Spleen (tissue), 11 donors: ENCODE data around the gene ATXN7L1. TPM values are rescaled to one million over a fixed set of nuclear protein-coding genes. Genes with fewer than 3 reads are reported as not detected.
"Not testable (repeated sequence)": the region's sequence is repeated elsewhere in the genome, so short reads cannot be mapped to it uniquely, and the experiment has no call there.

Experiments
- DNase-seq: peaks from one replicate; pipeline ENCODE4 v3.0.0-alpha.2; 2020
- H3K27ac ChIP-seq, 8 donors: fragments of 200-600 bp; sonication (generic) in 7 of 8; 1 replicate in 4 of 8; 2 replicates in 4 of 8; pipeline versions ENCODE4 v1.5.0 to v1.8.0; 2016 to 2021; ENCODE audit warnings: inconsistent platforms in 4 of 8, mild to moderate bottlenecking in 4 of 8, moderate library complexity in 1 of 8
- H3K27me3 ChIP-seq, 7 donors: fragments of 200-600 bp; sonication (generic) in 6 of 7; replicated peaks in 1 of 7; 1 replicate in 4 of 7; 2 replicates in 3 of 7; pipeline versions ENCODE4 v1.5.0 to v1.8.0; 2016 to 2021; ENCODE audit warnings: inconsistent platforms in 3 of 7, mild to moderate bottlenecking in 1 of 7
- H3K36me3 ChIP-seq, 6 donors: fragments of 200-600 bp; sonication (generic) in 5 of 6; 1 replicate in 4 of 6; 2 replicates in 2 of 6; pipeline versions ENCODE4 v1.5.0 to v1.8.0; 2016 to 2021; ENCODE audit warnings: inconsistent platforms in 2 of 6
- H3K4me1 ChIP-seq, 6 donors: fragments of 200-600 bp; sonication (generic) in 5 of 6; 1 replicate in 3 of 6; 2 replicates in 3 of 6; pipeline versions ENCODE4 v1.5.0 to v1.8.0; 2016 to 2021; ENCODE audit warnings: inconsistent platforms in 3 of 6
- H3K4me3 ChIP-seq, 8 donors: fragments of 200-600 bp; sonication (generic) in 7 of 8; 1 replicate in 4 of 8; 2 replicates in 4 of 8; pipeline versions ENCODE4 v1.5.0 to v1.8.0; 2016 to 2021; ENCODE audit warnings: inconsistent platforms in 4 of 8, mild to moderate bottlenecking in 4 of 8, moderate library complexity in 2 of 8
- H3K9me3 ChIP-seq, 8 donors: fragments of 200-600 bp; sonication (generic) in 7 of 8; 1 replicate in 4 of 8; 2 replicates in 4 of 8; pipeline versions ENCODE4 v1.5.0 to v1.8.0; 2016 to 2021; ENCODE audit warnings: inconsistent platforms in 4 of 8
- CTCF ChIP-seq, 11 experiments: fragments of 200-600 bp in 7 of 11; fragments of 450-650 bp in 4 of 11; sonication (generic) in 4 of 11; IDR thresholded peaks in 8 of 11; conservative IDR thresholded peaks in 3 of 11; 1 replicate in 7 of 11; 2 replicates in 4 of 11; pipeline versions ENCODE4 v1.4.0 to v1.8.0; 2016 to 2021; ENCODE audit warnings: antibody characterized with exemption in 11 of 11, inconsistent platforms in 4 of 11, mild to moderate bottlenecking in 1 of 11
- POLR2A ChIP-seq, 3 donors: fragments of 450-650 bp; IDR thresholded peaks; one replicate each; pipeline ENCODE4 v1.5.1; 2017; ENCODE audit warnings: antibody characterized with exemption in 3 of 3, mild to moderate bottlenecking in 1 of 3
- POLR2AphosphoS5 ChIP-seq, 3 donors: sonication (generic); formaldehyde crosslinking; IDR thresholded peaks; one replicate each; pipeline ENCODE4 v1.5.1; 2017; ENCODE audit warnings: antibody characterized with exemption in 3 of 3
- WGBS, 5 donors: extraction: QIAGEN DNeasy Blood & Tissue Kit in 3 of 5; methylation state at CpG; one replicate each; pipeline versions ENCODE4 v1.1.5 to v1.1.7; 2013 to 2018; 5-methylcytosine and 5-hydroxymethylcytosine counted together
- intact Hi-C: fragments of 100-400 bp; cut with DNase I; formaldehyde crosslinking; loops from one replicate; pipeline ENCODE4 v1.15.0; 2023; ENCODE audit warnings: low total_unique reads
- polyA plus RNA-seq, 3 donors: library from polyadenylated mRNA; stranded (reverse); fragments of 200-250 nt; gene quantifications; one replicate each; pipeline ENCODE4 v1.2.1, GENCODE V29; 2013
- total RNA-seq, 7 donors: library from RNA; depleted of rRNA in 3 of 7; stranded (reverse); fragments of >200 nt in 3 of 7; fragmentation: NEBNext Ultra II Directional in 4 of 7; extraction: Animal tissue kit (Norgen Biotek cat#: 25700) in 4 of 7; gene quantifications; one replicate each; pipeline versions ENCODE4 v1.1.0 to v1.2.1, GENCODE V29; 2016 to 2021
- donor health status: healthy with polysubstance abuse.
- donor health status: DM: no; HTN: no; CAD: no; lungs with moderate emphysema.
- donor health status: DM: no; HTN: no; CAD: no.
- donor health status: Bipolar disorder and iron deficiency.
- donor health status: healthy.
- donor health status: DM: no; HTN: no; CAD: no.
- donor health status: DM: yes; HTN: yes; CAD: no.

The ATXN7L1 gene
- total and polyA plus RNA-seq, 10 donors, result 2.4 to 29.3 (median 18.4) TPM

- TF ChIP-seq POLR2A (IDR thresholded peaks at IDR 0.05) (no peak), POLR2AphosphoS5 (IDR thresholded peaks at IDR 0.05) (no peak), CTCF (IDR thresholded peaks at IDR 0.05 in 8 of 11, conservative IDR thresholded peaks at IDR 0.05 in 3 of 11) (no peak)
- Histone ChIP-seq H3K27ac (no peak overlapping the region), H3K27me3 (no peaks in the 10 kb centered on the region), H3K4me1 (peaks cover 0 to 11% (median 2%) of the 10 kb centered on the region in 6 donors), H3K4me3 (no peak overlapping the region), H3K36me3 (no peaks in the 10 kb centered on the region), H3K9me3 (no peaks in the 10 kb centered on the region)
- DNase-seq, result no peak
- intact Hi-C loops, result no loop called here
- 58 to 69% (median 61%) methylated on average over 6 of the region's 6 CpGs for whole genome bisulfite sequencing, 5 donors
These were observed 11.3 kb upstream of the ATXN7L1 start for GRCh38 chr7:105887569-105888189.

- H3K4me1 ChIP-seq, result peaks cover 0 to 11% (median 2%) of the 10 kb centered on the region in 6 donors
- TF ChIP-seq POLR2A (IDR thresholded peaks at IDR 0.05), result no peak
- TF ChIP-seq POLR2AphosphoS5 (IDR thresholded peaks at IDR 0.05), result no peak
- H3K27ac ChIP-seq, result no peak overlapping the region
- H3K4me3 ChIP-seq, result no peak overlapping the region
- H3K9me3 ChIP-seq, result no peaks in the 10 kb centered on the region
- WGBS, 5 donors, result 83 to 90% (median 88%) methylated on average over 2 of the region's 2 CpGs
- no peak for DNase-seq
- H3K36me3 ChIP-seq, result no peaks in the 10 kb centered on the region
- intact Hi-C loops, result no loop called here
- no peaks in the 10 kb centered on the region for H3K27me3 ChIP-seq
These were observed 10.4 kb upstream of the ATXN7L1 start for GRCh38 chr7:105886776-105887175.

GRCh38 chr7:105885387-105886111, 9.2 kb upstream of the ATXN7L1 start:
- H3K9me3 ChIP-seq, result no peaks in the 10 kb centered on the region
- no peak overlapping the region for H3K27ac ChIP-seq
- intact Hi-C loops, result no loop called here
- TF ChIP-seq CTCF (IDR thresholded peaks at IDR 0.05 in 8 of 11, conservative IDR thresholded peaks at IDR 0.05 in 3 of 11) (no peak), POLR2A (IDR thresholded peaks at IDR 0.05) (no peak), POLR2AphosphoS5 (IDR thresholded peaks at IDR 0.05) (no peak)
- H3K4me3 ChIP-seq, result no peak overlapping the region
- DNase-seq, result peak; percentile 32
- H3K36me3 ChIP-seq, result no peaks in the 10 kb centered on the region
- no peaks in the 10 kb centered on the region for H3K27me3 ChIP-seq
- 61 to 78% (median 75%) methylated on average over 6 of the region's 6 CpGs for WGBS, 5 donors
- peaks cover 0 to 11% (median 2%) of the 10 kb centered on the region in 6 donors for H3K4me1 ChIP-seq

GRCh38 chr7:105883179-105883578, 6.8 kb upstream of the ATXN7L1 start:
- intact Hi-C loops, H3K9me3 ChIP-seq, H3K4me3 ChIP-seq, H3K36me3 ChIP-seq, H3K27ac ChIP-seq, H3K27me3 ChIP-seq, DNase-seq: not testable (repeated sequence)
- H3K4me1 ChIP-seq, result peaks cover 0 to 12% (median 2%) of the 10 kb centered on the region in 6 donors
- 86 to 93% (median 86%) methylated on average over 6 of the region's 6 CpGs for WGBS, 5 donors

GRCh38 chr7:105881439-105881838, 5.0 kb upstream of the ATXN7L1 start:
- no peaks in the 10 kb centered on the region for H3K9me3 ChIP-seq
- WGBS, 5 donors, result 78 to 90% (median 82%) methylated on average over 1 of the region's 1 CpG
- intact Hi-C loops, result no loop called here
- peaks cover 0 to 20% (median 4%) of the 10 kb centered on the region in 7 donors for H3K27me3 ChIP-seq
- no peak for TF ChIP-seq CTCF (IDR thresholded peaks at IDR 0.05 in 8 of 11, conservative IDR thresholded peaks at IDR 0.05 in 3 of 11)
- TF ChIP-seq POLR2A (IDR thresholded peaks at IDR 0.05), result no peak
- no peak for TF ChIP-seq POLR2AphosphoS5 (IDR thresholded peaks at IDR 0.05)
- peaks cover 4 to 28% (median 9%) of the 10 kb centered on the region in 6 donors for H3K4me1 ChIP-seq
- no peaks in the 10 kb centered on the region for H3K36me3 ChIP-seq
- H3K4me3 ChIP-seq, result no peak overlapping the region
- H3K27ac ChIP-seq, result no peak overlapping the region
- no peak for DNase-seq
